ENCODE measurements around the gene SAMD5. TPM values are rescaled to one million over a fixed set of nuclear protein-coding genes. Genes with fewer than 3 reads are reported as not detected.

The SAMD5 gene
- total and polyA plus RNA-seq, 2 of the 8 experiments (the other 6 are each of a cell fraction or from before 2014, with no cell fraction given): 0.02 to 0.04 TPM

DNA sequence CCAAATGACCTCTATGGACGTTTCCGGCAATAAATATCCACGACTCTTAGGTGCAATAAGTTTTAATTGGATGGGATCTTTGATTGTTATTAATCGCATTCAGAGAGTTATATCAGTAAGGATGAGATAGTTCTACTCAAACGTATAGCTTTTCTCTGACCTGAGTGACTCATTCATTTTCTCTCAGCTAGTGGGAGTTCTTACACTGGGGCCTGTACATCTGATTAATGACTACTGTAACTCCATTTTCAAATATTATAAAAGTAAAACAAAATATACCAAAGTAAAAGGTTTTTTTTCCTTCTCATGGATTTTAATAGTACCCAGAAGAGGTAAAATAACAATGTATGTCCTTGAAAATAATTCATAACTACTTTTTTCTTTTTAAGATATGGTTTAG lies 41.1 kb upstream of the SAMD5 start:
- H2AFZ ChIP-seq (ENCODE audit: low read length): no peak overlapping the region
- H3K4me3 ChIP-seq (ENCODE audit: extremely low read depth in 1 of 4, insufficient read depth in 2 of 4, low read depth in 3 of 4, low read length in 4 of 4): no peak overlapping the region
- H2BK120ac ChIP-seq (replicated peaks; ENCODE audit: low read depth, low read length): no peak overlapping the region
- no peak overlapping the region for H2BK5ac ChIP-seq (ENCODE audit: low read depth, low read length)
- H4K5ac ChIP-seq (ENCODE audit: insufficient read length, low read depth, low read length): no peak overlapping the region
- H3K4me1 ChIP-seq (replicated peaks in 1 of 4; ENCODE audit: control insufficient read depth in 3 of 4, insufficient read depth in 4 of 4, low read length in 3 of 4): no peaks in the 10 kb centered on the region; a peak in 1 of 7 replicates
- H3K36me3 ChIP-seq (ENCODE audit: control insufficient read depth in 2 of 4, insufficient read depth in 4 of 4, low read length in 3 of 4): no peaks in the 10 kb centered on the region
- ChIA-PET POLR2A (ENCODE audit: partially characterized antibody) (no interaction called here), CTCF (ENCODE audit: partially characterized antibody) (no interaction called here)
- no peak overlapping the region for H3K18ac ChIP-seq (ENCODE audit: extremely low read depth, low read length)
- no peaks in the 10 kb centered on the region for H3K9me3 ChIP-seq (ENCODE audit: insufficient read depth in 2 of 2, low read depth in 1 of 2, low read length in 1 of 2)
- H2AK5ac ChIP-seq (ENCODE audit: low read depth, low read length): no peak overlapping the region
- no peak overlapping the region for H2BK15ac ChIP-seq (ENCODE audit: low read length)
- no peaks in the 10 kb centered on the region for H3K23me2 ChIP-seq (ENCODE audit: low read depth, low read length)
- TF ChIP-seq CTBP2 (IDR thresholded peaks at IDR 0.05; ENCODE audit: borderline replicate concordance, insufficient read depth, insufficient read length, low read length) (no peak), TAF7 (optimal IDR thresholded peaks at IDR 0.05; ENCODE audit: borderline replicate concordance, low read depth, low read length) (no peak), CBX8 (IDR thresholded peaks at IDR 0.05; ENCODE audit: borderline replicate concordance, low read depth, low read length) (no peak)
- TF ChIP-seq, protein P1, sequence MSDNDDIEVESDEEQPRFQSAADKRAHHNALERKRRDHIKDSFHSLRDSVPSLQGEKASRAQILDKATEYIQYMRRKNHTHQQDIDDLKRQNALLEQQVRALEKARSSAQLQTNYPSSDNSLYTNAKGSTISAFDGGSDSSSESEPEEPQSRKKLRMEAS (IDR thresholded peaks at IDR 0.05): no peak
- no peak overlapping the region for H3K23ac ChIP-seq (ENCODE audit: insufficient read length)
- no peaks in the 10 kb centered on the region for H3K27me3 ChIP-seq (replicated peaks in 1 of 4; ENCODE audit: control insufficient read depth in 3 of 4, extremely low read depth in 1 of 4, insufficient read depth in 3 of 4, low read length in 3 of 4)
- no peak overlapping the region for H2BK12ac ChIP-seq (ENCODE audit: low read depth, low read length)
- 92% methylated on average over 5 of the region's 5 CpGs; no CpG with 5 or more reads in 1 of the 2 experiments for WGBS, 2 experiments (ENCODE audit: extremely low coverage in 1 of 2, insufficient coverage in 1 of 2, insufficient read length in 1 of 2, insufficient replicate concordance in 2 of 2, low coverage in 1 of 2, low lambda C conversion rate in 2 of 2, missing lambda C conversion rate in 1 of 2)
- no peak overlapping the region for H3K56ac ChIP-seq (replicated peaks; ENCODE audit: insufficient read length, low read depth, low read length)
- H2BK20ac ChIP-seq (ENCODE audit: low read length): no peak overlapping the region
- no peaks in the 10 kb centered on the region for H3K79me2 ChIP-seq (ENCODE audit: control insufficient read depth in 1 of 2, insufficient read depth in 2 of 2, low read length in 2 of 2)
- no peaks in the 10 kb centered on the region for H4K20me1 ChIP-seq (replicated peaks in 1 of 2; ENCODE audit: control insufficient read depth in 1 of 2, insufficient read depth in 2 of 2, low read length in 2 of 2)
- no peak overlapping the region for H4K91ac ChIP-seq (replicated peaks; ENCODE audit: insufficient read length, low read length)
- no peak overlapping the region for H3K27ac ChIP-seq (ENCODE audit: low read depth, low read length)
- no peak overlapping the region for H3K14ac ChIP-seq (ENCODE audit: insufficient read length)
- FAIRE-seq (no peak), DNase-seq (ENCODE audit: low read depth in 1 of 2, low spot score in 2 of 2) (no peak)
- no peak overlapping the region for H3K4me2 ChIP-seq (ENCODE audit: insufficient read depth in 1 of 2, low read depth in 2 of 2, low read length in 2 of 2)
- no peak overlapping the region for H3K4ac ChIP-seq (replicated peaks; ENCODE audit: insufficient read length, low read depth, low read length)
- no peak overlapping the region for H4K8ac ChIP-seq (ENCODE audit: extremely low read depth, insufficient read depth, low read length)
- no peaks in the 10 kb centered on the region for H3K79me1 ChIP-seq (ENCODE audit: low read depth, low read length)
- H3K9ac ChIP-seq (replicated peaks in 1 of 4; ENCODE audit: extremely low read depth in 1 of 4, low read depth in 3 of 4, low read length in 3 of 4): no peak overlapping the region

Measured in H1 (cell line).